Measurements from ENCODE around the gene HSPA6.
"Not testable (repeated sequence)": the region's sequence is repeated elsewhere in the genome, so short reads cannot be mapped to it uniquely, and the experiment has no call there.

Gene HSPA6

GRCh38 chr1:161523817-161524741 is at the start of gene HSPA6:
Gene HSPA6, plus strand, starts transcription at chr1:161524540. Its CDS starts 119 bp downstream, at chr1:161524659.
- peak in 1 of 2 experiments; percentile 53 for DNase-seq (ENCODE audit: low read depth in 2 of 2)

GRCh38 chr1:161477711-161478110 is 46.6 kb upstream of the HSPA6 start:
- DNase-seq (ENCODE audit: low read depth in 2 of 2): not testable (repeated sequence)

- DNase-seq (ENCODE audit: low read depth in 2 of 2): no peak
Measured at GRCh38 chr1:161478985-161479384, 45.4 kb upstream of the HSPA6 start.

- DNase-seq (ENCODE audit: low read depth in 2 of 2): no peak
Measured at GRCh38 chr1:161480381-161481035, 43.8 kb upstream of the HSPA6 start.

- no peak for DNase-seq (ENCODE audit: low read depth in 2 of 2)
Measured at GRCh38 chr1:161481624-161482392, 42.5 kb upstream of the HSPA6 start.

GRCh38 chr1:161482610-161483009 is 41.7 kb upstream of the HSPA6 start:
- no peak for DNase-seq (ENCODE audit: low read depth in 2 of 2)

- no peak for DNase-seq (ENCODE audit: low read depth in 2 of 2)
Measured at GRCh38 chr1:161483361-161483760, 41.0 kb upstream of the HSPA6 start.

- no peak for DNase-seq (ENCODE audit: low read depth in 2 of 2)
Measured at GRCh38 chr1:161484613-161485012, 39.7 kb upstream of the HSPA6 start.

GRCh38 chr1:161486806-161487741 is 37.3 kb upstream of the HSPA6 start:
- DNase-seq (ENCODE audit: low read depth in 2 of 2): peak in 1 of 2 experiments; percentile 42

GRCh38 chr1:161491472-161491871 is 32.9 kb upstream of the HSPA6 start:
- DNase-seq (ENCODE audit: low read depth in 2 of 2): no peak

- no peak for DNase-seq (ENCODE audit: low read depth in 2 of 2)
Measured at GRCh38 chr1:161492827-161493226, 31.5 kb upstream of the HSPA6 start.

- no peak for DNase-seq (ENCODE audit: low read depth in 2 of 2)
Measured at GRCh38 chr1:161494091-161494735, 30.1 kb upstream of the HSPA6 start.

- DNase-seq (ENCODE audit: low read depth in 2 of 2): no peak
Measured at GRCh38 chr1:161495490-161495889, 28.9 kb upstream of the HSPA6 start.

- no peak for DNase-seq (ENCODE audit: low read depth in 2 of 2)
Measured at GRCh38 chr1:161497961-161498360, 26.4 kb upstream of the HSPA6 start.

- no peak for DNase-seq (ENCODE audit: low read depth in 2 of 2)
Measured at GRCh38 chr1:161498646-161499045, 25.7 kb upstream of the HSPA6 start.

GRCh38 chr1:161499099-161500039 is 25.0 kb upstream of the HSPA6 start:
- no peak for DNase-seq (ENCODE audit: low read depth in 2 of 2)

GRCh38 chr1:161501234-161501633 is 23.1 kb upstream of the HSPA6 start:
- no peak for DNase-seq (ENCODE audit: low read depth in 2 of 2)

GRCh38 chr1:161502181-161502580 is 22.2 kb upstream of the HSPA6 start:
- DNase-seq (ENCODE audit: low read depth in 2 of 2): no peak

- DNase-seq (ENCODE audit: low read depth in 2 of 2): no peak
Measured at GRCh38 chr1:161502641-161503393, 21.5 kb upstream of the HSPA6 start.
